NT2/D1 (cell line): Measurements from ENCODE around the gene HPCAL1.

Source experiments
- SUZ12 ChIP-seq: IDR thresholded peaks from 2 replicates; pipeline ENCODE4 v1.6.1; 2011; ENCODE audit not compliant: insufficient read length, insufficient read depth; ENCODE audit errors: extremely low read depth
- ZNF274 ChIP-seq: IDR thresholded peaks from 2 replicates; pipeline ENCODE4 v1.6.1; 2011; ENCODE audit warnings: mild to moderate bottlenecking, low read depth, low read length

DNA sequence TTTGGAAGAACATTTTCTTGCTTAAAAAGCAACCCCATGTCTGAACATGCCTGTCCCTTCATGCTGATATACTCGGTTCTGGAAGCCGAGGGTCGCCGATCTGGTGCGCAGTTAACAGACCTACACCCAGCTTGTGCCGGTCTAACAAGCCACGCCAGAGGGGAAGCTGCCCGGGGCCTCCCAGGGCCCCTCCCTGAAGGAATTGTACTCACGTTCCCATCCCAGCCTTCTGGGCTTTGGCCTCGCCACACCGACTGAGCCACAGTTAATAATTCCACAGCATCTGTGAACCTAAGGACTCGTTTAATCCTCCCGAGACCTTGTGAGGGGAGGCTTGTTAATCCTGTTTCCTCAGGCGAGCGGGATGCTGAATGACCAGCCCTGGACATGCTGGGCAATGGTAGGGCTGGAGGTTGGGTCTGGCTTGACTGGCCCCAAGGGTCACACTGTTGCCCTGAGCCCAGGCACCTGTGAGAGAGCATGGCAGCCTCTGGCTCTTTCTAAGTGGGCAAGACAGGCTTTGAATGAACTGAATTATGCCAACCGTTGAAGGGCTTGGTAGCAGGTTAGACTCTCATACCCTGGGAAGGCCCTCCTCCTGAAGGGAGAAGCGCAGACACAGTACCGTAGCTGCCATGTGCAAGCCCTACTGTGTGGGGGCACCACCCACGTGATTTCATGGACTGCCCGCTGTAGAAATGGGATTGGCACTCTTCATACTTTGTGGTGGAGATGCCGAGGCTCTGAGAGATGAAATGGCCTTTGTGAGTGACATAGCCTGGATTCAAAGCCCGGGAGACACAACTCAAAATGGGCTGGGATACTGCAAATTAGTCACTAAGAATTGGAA, 173.3 kb downstream of the HPCAL1 start:
- TF ChIP-seq ZNF274 (no peak), SUZ12 (no peak)
